ENCODE data around the gene ABCB6. TPM values are rescaled to one million over a fixed set of nuclear protein-coding genes. Genes with fewer than 3 reads are reported as not detected.

ABCB6 gene
- total RNA-seq, 3 donors from 2014 or later = 14.5 to 26.9 (median 18.9) TPM

GRCh38 chr2:219182331-219183150 is 36.2 kb downstream of the ABCB6 start:
- DNase-seq (ENCODE audit: low spot score in 2 of 2) = no peak
- intact Hi-C loops (cut with DNase I; ENCODE audit: low total_unique reads) = no loop called here
- Histone ChIP-seq H3K9me3 (no peaks in the 10 kb centered on the region), H3K27me3 (no peaks in the 10 kb centered on the region), H3K4me3 (no peak overlapping the region), H3K36me3 (peaks cover 7% of the 10 kb centered on the region), H3K4me1 (peaks cover 0 to 10% of the 10 kb centered on the region in 2 donors), H3K27ac (peak overlapping the region in 1 of 2 donors; percentile 38)
- TF ChIP-seq POLR2A (IDR thresholded peaks at IDR 0.05) = no peak
- TF ChIP-seq CTCF (IDR thresholded peaks at IDR 0.05) = no peak
- TF ChIP-seq POLR2AphosphoS5 (IDR thresholded peaks at IDR 0.05) = no peak

DNA sequence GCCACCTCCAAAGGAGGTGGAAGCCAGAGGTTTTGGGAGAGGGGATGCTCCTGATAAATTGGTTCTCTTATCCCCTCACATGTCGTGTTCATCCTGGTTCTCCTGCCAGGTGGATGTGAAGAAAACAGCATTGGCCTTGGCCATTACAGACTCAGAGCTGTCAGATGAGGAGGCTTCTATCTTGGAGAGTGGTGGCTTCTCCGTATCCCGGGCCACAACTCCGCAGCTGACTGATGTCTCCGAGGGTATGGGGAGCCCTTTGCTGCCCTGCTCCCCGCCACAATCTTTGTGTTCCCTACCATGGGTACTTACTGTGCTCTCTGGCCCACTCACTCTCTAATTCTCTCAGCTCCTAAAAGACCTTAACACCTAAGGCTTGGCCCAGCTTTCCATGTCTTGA is 37.2 kb downstream of the ABCB6 start:
- Histone ChIP-seq H3K36me3 (peaks cover 7% of the 10 kb centered on the region), H3K27me3 (no peaks in the 10 kb centered on the region), H3K9me3 (no peaks in the 10 kb centered on the region), H3K4me3 (no peak overlapping the region), H3K27ac (no peak overlapping the region), H3K4me1 (peaks cover 0 to 10% of the 10 kb centered on the region in 2 donors)
- intact Hi-C loops (cut with DNase I; ENCODE audit: low total_unique reads) = no loop called here
- TF ChIP-seq CTCF (IDR thresholded peaks at IDR 0.05) (no peak), POLR2AphosphoS5 (IDR thresholded peaks at IDR 0.05) (no peak), POLR2A (IDR thresholded peaks at IDR 0.05) (no peak)
- DNase-seq (ENCODE audit: low spot score in 2 of 2) = no peak

GRCh38 chr2:219180961-219181360 is 37.8 kb downstream of the ABCB6 start:
- H3K4me3 ChIP-seq = no peak overlapping the region
- H3K9me3 ChIP-seq = no peaks in the 10 kb centered on the region
- no peaks in the 10 kb centered on the region for H3K27me3 ChIP-seq
- intact Hi-C loops (cut with DNase I; ENCODE audit: low total_unique reads) = no loop called here
- peaks cover 7% of the 10 kb centered on the region for H3K36me3 ChIP-seq
- DNase-seq (ENCODE audit: low spot score in 2 of 2) = no peak
- TF ChIP-seq POLR2A (IDR thresholded peaks at IDR 0.05) = no peak
- no peak for TF ChIP-seq CTCF (IDR thresholded peaks at IDR 0.05)
- TF ChIP-seq POLR2AphosphoS5 (IDR thresholded peaks at IDR 0.05) = no peak
- H3K4me1 ChIP-seq = peaks cover 0 to 13% of the 10 kb centered on the region in 2 donors
- H3K27ac ChIP-seq = no peak overlapping the region

DNA sequence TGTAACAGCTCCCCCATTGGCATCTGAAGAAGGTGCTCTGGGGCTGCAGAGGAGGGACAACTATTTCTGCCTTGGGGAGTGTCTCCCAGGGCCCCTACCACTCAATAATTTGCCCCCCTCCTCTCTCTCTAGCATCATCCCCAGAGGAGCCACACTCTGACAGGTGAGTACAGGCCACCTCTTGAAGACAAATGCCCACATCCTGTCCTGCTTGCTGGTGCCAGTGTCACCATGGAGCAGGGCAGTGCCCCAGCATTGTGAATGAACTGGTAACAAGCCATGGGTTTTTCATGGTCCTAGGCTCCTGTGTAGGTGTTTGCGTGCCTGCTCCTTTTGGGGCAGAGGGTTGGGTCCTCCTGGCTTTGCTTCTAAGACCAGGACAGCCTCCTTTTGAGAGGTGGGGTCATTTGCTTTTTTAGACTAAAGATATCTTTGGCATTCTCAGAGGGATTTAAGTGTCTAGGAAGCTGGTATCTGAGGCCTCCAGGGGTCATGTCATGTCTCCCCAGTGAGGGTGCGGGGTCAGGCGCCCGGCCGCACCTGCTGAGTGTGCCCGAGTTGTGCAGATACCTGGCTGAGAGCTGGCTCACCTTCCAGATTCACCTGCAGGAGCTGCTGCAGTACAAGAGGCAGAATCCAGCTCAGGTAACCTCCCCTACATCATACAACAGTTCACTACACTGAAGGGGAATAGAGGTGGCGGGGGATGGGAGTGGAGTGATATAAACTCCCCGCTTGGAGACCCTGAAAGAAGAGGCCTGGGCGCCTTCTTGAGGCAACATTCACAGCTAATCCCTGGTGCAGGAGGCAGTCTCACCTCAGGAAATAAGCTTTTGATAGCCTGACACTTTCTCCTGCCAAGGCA is 38.9 kb downstream of the ABCB6 start:
- TF ChIP-seq POLR2A (IDR thresholded peaks at IDR 0.05) (no peak), CTCF (IDR thresholded peaks at IDR 0.05) (no peak), POLR2AphosphoS5 (IDR thresholded peaks at IDR 0.05) (no peak)
- peaks cover 7% of the 10 kb centered on the region for H3K36me3 ChIP-seq
- H3K9me3 ChIP-seq = no peaks in the 10 kb centered on the region
- DNase-seq (ENCODE audit: low spot score in 2 of 2) = no peak
- H3K27ac ChIP-seq = peak overlapping the region in 1 of 2 donors; percentile 97
- peak overlapping the region in 1 of 3 donors; percentile 92 for H3K4me3 ChIP-seq
- H3K27me3 ChIP-seq = no peaks in the 10 kb centered on the region
- intact Hi-C loops (cut with DNase I; ENCODE audit: low total_unique reads) = loop anchor here (10.0 kb wide), 1 partner anchor 505 kb away; no protein-coding TSS in a partner anchor
- H3K4me1 ChIP-seq = peaks cover 0 to 19% of the 10 kb centered on the region in 2 donors

All from breast epithelium (tissue), 4 donors.